ENCODE measurements around the gene GRAMD4. TPM values are rescaled to one million over a fixed set of nuclear protein-coding genes. Genes with fewer than 3 reads are reported as not detected.
A peak's percentile ranks its signal among the peaks of the same experiment; 100 is the strongest.

GRAMD4 gene
- total RNA-seq, 2 donors from 2014 or later = 15.9 to 18.6 TPM

GRCh38 chr22:46660604-46661201 is 40.5 kb downstream of the GRAMD4 start:
- intact Hi-C loops (cut with DNase I) = no loop called here
- DNase-seq (ENCODE audit: low spot score) = no peak

DNA sequence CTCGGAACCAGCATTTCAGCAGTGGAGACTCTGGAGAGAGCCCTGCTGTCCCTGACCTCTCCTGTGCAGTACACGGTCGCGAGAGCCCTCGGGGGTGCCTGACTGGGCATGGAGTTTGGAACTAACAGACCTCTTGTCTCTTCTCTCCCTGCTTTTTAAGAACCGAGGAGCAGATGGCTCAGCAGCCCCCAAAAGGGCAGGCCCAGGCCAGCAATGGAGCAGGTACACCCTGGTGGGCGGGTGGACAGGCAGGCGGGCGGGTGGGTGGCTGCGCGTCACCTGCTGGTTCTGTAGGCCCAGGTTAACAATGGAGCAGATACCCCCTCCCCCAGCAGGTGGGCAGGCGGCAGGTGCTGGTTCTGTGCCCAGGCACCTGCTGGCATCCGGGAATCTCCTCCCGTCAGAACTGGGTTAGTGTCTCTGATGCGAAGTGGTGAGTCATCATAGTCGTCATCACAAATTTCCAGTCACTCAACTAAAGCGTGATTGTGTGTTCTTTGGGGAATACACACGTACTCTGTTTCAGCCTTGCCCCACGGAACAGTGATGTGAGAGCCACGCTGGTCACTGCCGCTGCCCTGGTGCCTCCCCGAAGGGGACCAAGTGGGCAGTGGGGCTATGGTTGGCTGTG is 41.1 kb downstream of the GRAMD4 start:
- intact Hi-C loops (cut with DNase I) = no loop called here

DNA sequence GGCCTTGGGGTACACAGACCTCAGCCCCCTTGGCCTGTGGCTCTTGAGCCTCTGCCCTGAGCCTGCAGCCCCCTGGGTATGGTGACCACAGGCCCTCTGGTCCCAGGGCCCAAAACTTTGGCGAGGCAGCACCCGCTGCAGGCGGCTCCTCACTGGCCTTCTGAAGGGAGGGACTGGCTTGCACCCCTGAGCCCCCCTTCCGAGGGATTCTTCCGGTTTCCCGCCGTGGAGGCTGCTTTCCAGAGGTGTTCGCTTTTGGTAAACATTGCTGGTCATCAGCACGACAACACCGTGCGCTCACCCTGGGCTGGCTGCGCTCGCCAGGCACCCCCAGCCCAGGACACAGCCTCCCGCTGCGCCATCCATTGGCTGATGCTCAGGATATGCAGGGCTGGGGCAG is 42.0 kb downstream of the GRAMD4 start:
- DNase-seq (ENCODE audit: low spot score) = no peak
- intact Hi-C loops (cut with DNase I) = no loop called here

More for the DNA sequence above, 41.1 kb downstream of the GRAMD4 start:
- DNase-seq (ENCODE audit: low spot score) = no peak

DNA sequence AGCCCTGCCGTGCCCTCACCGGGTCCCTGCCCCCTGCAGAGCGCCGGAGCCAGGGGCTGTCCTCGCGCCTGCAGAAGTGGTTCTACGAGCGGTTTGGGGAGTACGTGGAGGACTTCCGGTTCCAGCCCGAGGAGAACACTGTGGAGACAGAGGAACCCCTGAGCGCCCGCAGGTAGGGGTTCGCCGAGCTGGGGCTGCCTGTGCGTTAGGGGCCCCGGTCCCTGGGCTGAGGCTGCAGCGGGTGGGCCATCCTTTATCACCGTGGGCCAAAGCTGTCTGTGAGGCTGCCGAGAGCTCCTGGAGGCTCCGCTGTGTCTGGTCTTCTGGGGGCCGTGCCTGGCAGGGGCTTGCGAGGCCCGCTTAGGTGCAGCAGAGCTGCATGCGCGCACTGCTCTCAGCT is 42.8 kb downstream of the GRAMD4 start:
- intact Hi-C loops (cut with DNase I) = no loop called here
- no peak for DNase-seq (ENCODE audit: low spot score)

- DNase-seq (ENCODE audit: low spot score) = no peak
- intact Hi-C loops (cut with DNase I) = no loop called here
Observed at GRCh38 chr22:46663436-46664100, 43.4 kb downstream of the GRAMD4 start.

GRCh38 chr22:46664301-46664855 is 44.2 kb downstream of the GRAMD4 start:
- no peak for DNase-seq (ENCODE audit: low spot score)
- intact Hi-C loops (cut with DNase I) = no loop called here

GRCh38 chr22:46665151-46665695 is 45.0 kb downstream of the GRAMD4 start:
- intact Hi-C loops (cut with DNase I) = no loop called here
- DNase-seq (ENCODE audit: low spot score) = no peak

DNA sequence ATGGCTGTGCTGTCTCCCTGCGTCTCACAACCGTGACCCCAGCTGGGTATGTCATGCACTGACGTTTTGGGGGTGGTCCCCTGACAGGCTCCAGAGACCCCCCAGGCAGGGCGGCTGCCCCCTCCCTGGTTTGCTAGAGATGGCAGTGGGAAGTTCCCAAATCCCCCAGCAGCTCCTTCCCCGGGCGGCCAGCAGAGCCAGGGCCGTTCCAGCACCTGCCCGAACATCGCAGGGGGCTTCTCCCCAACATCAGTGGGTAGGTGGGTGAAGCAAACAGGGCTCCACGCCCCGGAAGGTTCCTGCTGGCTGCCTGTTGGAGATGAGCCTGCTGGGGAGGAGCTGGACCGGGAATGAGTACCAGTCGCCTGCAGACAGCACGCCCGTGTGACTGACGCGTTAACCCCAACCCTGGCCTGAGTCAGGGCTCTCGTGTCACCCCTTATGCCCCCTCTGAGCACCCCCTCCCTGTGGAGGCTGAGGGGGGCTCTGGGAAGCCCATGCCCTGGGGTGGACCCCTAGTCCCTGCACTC is 45.6 kb downstream of the GRAMD4 start:
- intact Hi-C loops (cut with DNase I) = no loop called here
- DNase-seq (ENCODE audit: low spot score) = no peak

DNA sequence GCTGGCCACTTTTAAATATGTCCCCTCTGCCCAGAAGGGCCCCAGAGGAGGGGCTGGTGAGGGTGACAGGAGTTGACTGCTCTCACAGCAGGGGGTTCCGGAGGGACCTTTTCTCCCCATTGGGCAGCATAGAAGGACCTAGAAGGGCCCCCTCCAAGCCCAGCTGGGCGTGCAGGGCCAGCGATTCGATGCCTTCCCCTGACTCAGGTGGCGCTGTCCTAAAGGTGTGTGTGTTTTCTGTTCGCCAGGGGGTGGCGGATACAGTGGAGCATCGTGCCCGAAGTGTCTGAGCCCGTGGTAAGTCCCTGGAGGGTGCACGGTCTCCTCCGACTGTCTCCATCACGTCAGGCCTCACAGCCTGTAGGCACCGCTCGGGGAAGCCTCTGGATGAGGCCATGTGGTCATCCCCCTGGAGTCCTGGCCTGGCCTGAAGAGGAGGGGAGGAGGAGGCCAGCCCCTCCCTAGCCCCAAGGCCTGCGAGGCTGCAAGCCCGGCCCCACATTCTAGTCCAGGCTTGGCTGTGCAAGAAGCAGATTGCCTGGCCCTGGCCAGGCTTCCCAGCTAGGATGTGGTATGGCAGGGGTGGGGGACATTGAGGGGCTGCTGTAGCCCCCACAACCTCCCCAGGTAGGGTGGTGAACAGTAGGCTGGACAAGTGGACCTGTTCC is 46.5 kb downstream of the GRAMD4 start:
- no peak for DNase-seq (ENCODE audit: low spot score)
- intact Hi-C loops (cut with DNase I) = no loop called here

- no peak for DNase-seq (ENCODE audit: low spot score)
- intact Hi-C loops (cut with DNase I) = no loop called here
Observed at GRCh38 chr22:46667245-46667623, 47.0 kb downstream of the GRAMD4 start.

GRCh38 chr22:46668116-46668515 is 47.9 kb downstream of the GRAMD4 start:
- intact Hi-C loops (cut with DNase I) = no loop called here
- no peak for DNase-seq (ENCODE audit: low spot score)

DNA sequence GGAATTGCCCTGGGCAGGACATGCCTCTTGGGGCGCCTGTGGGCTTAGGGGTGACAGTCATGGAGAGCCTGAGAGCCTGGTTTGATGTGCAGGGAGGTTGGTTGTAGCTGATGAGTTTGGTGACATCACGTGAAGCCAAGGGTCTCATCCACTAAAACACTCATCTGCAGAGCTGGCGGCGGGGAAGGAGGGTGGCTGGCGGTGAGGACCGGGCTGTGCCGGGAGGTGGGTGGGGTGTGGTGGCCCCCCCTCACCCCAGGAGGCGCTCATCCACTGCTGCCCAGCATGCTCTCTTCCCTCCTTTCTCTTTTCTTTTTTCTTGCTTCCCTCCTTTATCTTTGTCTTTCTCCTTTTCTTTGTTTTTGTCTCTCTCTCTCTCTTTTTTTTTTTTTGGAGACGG is 49.0 kb downstream of the GRAMD4 start:
- intact Hi-C loops (cut with DNase I) = no loop called here
- DNase-seq (ENCODE audit: low spot score) = no peak

DNA sequence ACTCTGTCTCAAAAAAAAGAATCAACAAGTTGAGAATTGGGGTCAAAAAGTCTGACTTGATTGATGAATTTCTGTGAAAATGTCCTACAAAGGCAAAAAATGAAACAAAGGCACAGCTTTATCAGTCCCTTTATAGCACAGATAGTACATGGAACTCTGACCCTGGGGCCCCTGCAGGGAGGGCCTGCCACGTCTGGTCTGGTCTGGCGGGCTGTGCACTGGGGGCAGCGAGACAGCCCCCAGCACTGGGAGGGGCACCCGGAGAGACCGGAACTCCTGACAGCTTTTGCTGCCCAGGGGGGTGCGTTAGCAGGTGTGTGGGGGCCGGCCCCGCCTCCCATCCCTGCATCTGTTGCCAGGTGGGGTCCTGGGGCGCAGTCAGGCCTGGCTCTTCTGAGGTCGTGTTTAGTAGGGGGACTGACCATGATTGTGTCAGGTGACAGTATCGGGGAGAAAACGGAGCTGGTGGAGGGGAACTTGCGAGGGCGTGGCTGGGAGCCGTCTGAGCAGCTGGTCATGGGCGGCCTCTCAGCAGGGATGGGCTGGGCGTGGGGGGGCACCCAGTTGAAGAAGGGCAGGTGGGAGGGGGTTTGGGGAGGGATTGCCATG is 51.7 kb downstream of the GRAMD4 start:
- intact Hi-C loops (cut with DNase I) = no loop called here
- DNase-seq (ENCODE audit: low spot score) = no peak

- intact Hi-C loops (cut with DNase I) = no loop called here
- no peak for DNase-seq (ENCODE audit: low spot score)
Observed at GRCh38 chr22:46672731-46673130, 52.5 kb downstream of the GRAMD4 start.

GRCh38 chr22:46673205-46673604 is 53.0 kb downstream of the GRAMD4 start:
- intact Hi-C loops (cut with DNase I) = no loop called here
- DNase-seq (ENCODE audit: low spot score) = no peak

- intact Hi-C loops (cut with DNase I) = no loop called here
- DNase-seq (ENCODE audit: low spot score) = no peak
Observed at GRCh38 chr22:46673662-46674236, 53.6 kb downstream of the GRAMD4 start.

DNA sequence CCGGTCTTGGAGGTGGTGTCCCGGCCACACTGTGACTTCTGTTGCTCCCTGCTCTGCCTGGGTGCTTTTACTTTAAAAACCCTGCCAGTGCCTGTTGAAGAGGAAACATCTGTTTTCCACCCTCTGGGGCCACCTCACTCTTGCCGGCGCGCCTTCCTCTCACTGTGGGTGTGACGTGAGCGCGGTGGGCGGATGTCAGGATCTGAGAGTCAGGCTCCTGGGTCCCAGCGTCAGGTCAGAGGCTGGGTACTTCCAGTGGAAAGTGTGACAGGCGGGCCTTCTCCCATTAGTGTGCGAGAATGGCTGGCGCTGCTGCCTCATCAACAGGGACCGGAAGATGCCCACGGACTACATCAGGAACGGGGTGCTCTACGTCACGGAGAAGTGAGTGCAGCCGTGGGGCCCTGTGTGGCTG is 54.2 kb downstream of the GRAMD4 start:
- intact Hi-C loops (cut with DNase I) = no loop called here
- DNase-seq (ENCODE audit: low spot score) = peak; percentile 92

- intact Hi-C loops (cut with DNase I) = no loop called here
- no peak for DNase-seq (ENCODE audit: low spot score)
Observed at GRCh38 chr22:46674906-46675305, 54.7 kb downstream of the GRAMD4 start.

- intact Hi-C loops (cut with DNase I) = no loop called here
Observed at GRCh38 chr22:46675479-46675878, 55.3 kb downstream of the GRAMD4 start.

More at GRCh38 chr22:46675479-46675878, 55.3 kb downstream of the GRAMD4 start:
- DNase-seq (ENCODE audit: low spot score) = no peak

All from posterior vena cava (tissue), 2 donors.